Measurements from ENCODE around the gene CNKSR1. TPM values are rescaled to one million over a fixed set of nuclear protein-coding genes. Genes with fewer than 3 reads are reported as not detected.
A peak's percentile ranks its signal among the peaks of the same experiment; 100 is the strongest.

The CNKSR1 gene
- total RNA-seq, 2 experiments from 2014 or later = 1.2 to 1.4 TPM

- intact Hi-C loops (cut with micrococcal nuclease) = no loop called here
- Mint-ChIP-seq H3K36me3 (ENCODE audit: low read depth) (no peaks in the 10 kb centered on the region), H3K27ac (no peak overlapping the region), H3K4me1 (ENCODE audit: low read depth) (peaks cover 9% of the 10 kb centered on the region), H3K9me3 (no peaks in the 10 kb centered on the region), H3K27me3 (peaks cover 2% of the 10 kb centered on the region), H3K4me3 (no peak overlapping the region)
- POLR2A ChIA-PET = no interaction called here
- CTCF ChIA-PET = interaction anchor here (0.8 to 2.3 kb wide), 7 partner anchors 11 to 284 kb away, joined by 3 to 12 read pairs (median 3); partner anchors contain the start of genes CEP85 and ZNF593
- DNase-seq = no peak
- no peak for ATAC-seq
- no peak for TF ChIP-seq CTCF (IDR thresholded peaks at IDR 0.05)
Measured at GRCh38 chr1:26132834-26133167, 44.5 kb upstream of the CNKSR1 start.

- DNase-seq (no peak), ATAC-seq (no peak)
- no peak overlapping the region for H3K27ac Mint-ChIP-seq
- H3K4me1 Mint-ChIP-seq (ENCODE audit: low read depth) = peaks cover 13% of the 10 kb centered on the region
- TF ChIP-seq CTCF (IDR thresholded peaks at IDR 0.05) = no peak
- CTCF ChIA-PET = interaction anchor here (1.1 kb wide), 1 partner anchor 13 kb away, joined by 3 read pairs; no protein-coding TSS in a partner anchor
- H3K4me3 Mint-ChIP-seq = no peak overlapping the region
- H3K9me3 Mint-ChIP-seq = no peaks in the 10 kb centered on the region
- H3K27me3 Mint-ChIP-seq = no peaks in the 10 kb centered on the region
- POLR2A ChIA-PET = no interaction called here
- intact Hi-C loops (cut with micrococcal nuclease) = no loop called here
- H3K36me3 Mint-ChIP-seq (ENCODE audit: low read depth) = no peaks in the 10 kb centered on the region
Measured at GRCh38 chr1:26134466-26134865, 42.8 kb upstream of the CNKSR1 start.

- DNase-seq = no peak
- no peaks in the 10 kb centered on the region for H3K9me3 Mint-ChIP-seq
- no peaks in the 10 kb centered on the region for H3K27me3 Mint-ChIP-seq
- H3K4me3 Mint-ChIP-seq = no peak overlapping the region
- peaks cover 13% of the 10 kb centered on the region for H3K4me1 Mint-ChIP-seq (ENCODE audit: low read depth)
- peak; percentile 55 for ATAC-seq
- ChIA-PET POLR2A (interaction anchor here (0.7 to 1.8 kb wide), 5 partner anchors 9 to 30 kb away, joined by 3 to 5 read pairs (median 3); no protein-coding TSS in a partner anchor), CTCF (interaction anchor here (0.7 to 2.6 kb wide), 10 partner anchors 9 to 225 kb away, joined by 3 to 15 read pairs (median 4); partner anchors contain the start of genes C1orf232, CEP85, PDIK1L and ZNF593)
- intact Hi-C loops (cut with micrococcal nuclease) = no loop called here
- TF ChIP-seq CTCF (IDR thresholded peaks at IDR 0.05) = no peak
- no peaks in the 10 kb centered on the region for H3K36me3 Mint-ChIP-seq (ENCODE audit: low read depth)
- no peak overlapping the region for H3K27ac Mint-ChIP-seq
Measured at GRCh38 chr1:26138974-26139558, 38.2 kb upstream of the CNKSR1 start.

- intact Hi-C loops (cut with micrococcal nuclease) = loop anchor here (10.0 kb wide), 1 partner anchor 107 kb away; no protein-coding TSS in a partner anchor
- DNase-seq = no peak
- ChIA-PET POLR2A (interaction anchor here (1.8 kb wide), 1 partner anchor 15 kb away, joined by 6 read pairs; no protein-coding TSS in a partner anchor), CTCF (interaction anchor here (0.9 to 7.8 kb wide), 7 partner anchors 18 to 247 kb away, joined by 3 to 164 read pairs (median 6); partner anchors contain the start of gene ZNF593)
- Mint-ChIP-seq H3K27ac (no peak overlapping the region), H3K36me3 (ENCODE audit: low read depth) (no peaks in the 10 kb centered on the region), H3K4me3 (no peak overlapping the region), H3K27me3 (no peaks in the 10 kb centered on the region), H3K9me3 (no peaks in the 10 kb centered on the region), H3K4me1 (ENCODE audit: low read depth) (peaks cover 19% of the 10 kb centered on the region)
- no peak for TF ChIP-seq CTCF (IDR thresholded peaks at IDR 0.05)
- ATAC-seq = no peak
Measured at GRCh38 chr1:26142159-26142558, 35.1 kb upstream of the CNKSR1 start.

Data from activated CD8-positive, alpha-beta T cell treated with anti-CD3 and anti-CD28 coated beads for 36 hours (primary cell).